Measurements from ENCODE around the gene FAM222B.

DNA sequence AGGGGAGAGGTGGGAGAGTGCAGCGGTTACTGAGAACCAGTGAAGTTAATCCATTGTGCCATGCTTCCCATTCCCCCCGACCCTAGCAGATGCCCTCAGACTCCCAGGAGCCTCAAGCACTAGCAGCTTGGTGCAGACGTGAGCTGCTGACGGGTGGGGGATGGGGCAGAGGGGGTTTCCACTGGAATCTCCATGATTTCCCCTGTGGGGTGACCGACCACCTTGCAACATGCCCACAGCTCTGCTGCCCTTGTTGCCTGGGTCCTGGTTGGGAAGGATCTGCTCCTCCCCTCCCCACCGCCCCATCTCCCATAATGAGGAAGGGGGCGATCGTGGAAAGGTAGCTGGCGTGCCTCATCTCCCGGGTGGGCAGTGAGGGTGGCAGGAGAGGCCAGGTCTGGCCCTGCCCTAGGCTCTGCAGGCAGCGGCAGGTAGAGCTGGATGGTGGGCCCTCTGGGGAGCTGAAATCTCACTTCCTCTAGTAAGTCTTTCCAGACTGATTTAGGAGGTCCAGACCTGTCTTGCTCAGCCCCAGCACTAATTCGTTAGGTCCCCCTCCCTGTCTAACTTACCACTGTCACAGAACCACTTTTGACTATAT is 45.4 kb upstream of the FAM222B start:
- TF ChIP-seq, protein P1, sequence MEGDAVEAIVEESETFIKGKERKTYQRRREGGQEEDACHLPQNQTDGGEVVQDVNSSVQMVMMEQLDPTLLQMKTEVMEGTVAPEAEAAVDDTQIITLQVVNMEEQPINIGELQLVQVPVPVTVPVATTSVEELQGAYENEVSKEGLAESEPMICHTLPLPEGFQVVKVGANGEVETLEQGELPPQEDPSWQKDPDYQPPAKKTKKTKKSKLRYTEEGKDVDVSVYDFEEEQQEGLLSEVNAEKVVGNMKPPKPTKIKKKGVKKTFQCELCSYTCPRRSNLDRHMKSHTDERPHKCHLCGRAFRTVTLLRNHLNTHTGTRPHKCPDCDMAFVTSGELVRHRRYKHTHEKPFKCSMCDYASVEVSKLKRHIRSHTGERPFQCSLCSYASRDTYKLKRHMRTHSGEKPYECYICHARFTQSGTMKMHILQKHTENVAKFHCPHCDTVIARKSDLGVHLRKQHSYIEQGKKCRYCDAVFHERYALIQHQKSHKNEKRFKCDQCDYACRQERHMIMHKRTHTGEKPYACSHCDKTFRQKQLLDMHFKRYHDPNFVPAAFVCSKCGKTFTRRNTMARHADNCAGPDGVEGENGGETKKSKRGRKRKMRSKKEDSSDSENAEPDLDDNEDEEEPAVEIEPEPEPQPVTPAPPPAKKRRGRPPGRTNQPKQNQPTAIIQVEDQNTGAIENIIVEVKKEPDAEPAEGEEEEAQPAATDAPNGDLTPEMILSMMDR (IDR thresholded peaks at IDR 0.05), result no peak
- TF ChIP-seq POLR2A (IDR thresholded peaks at IDR 0.05), result no peak
